Progenitor cell of endocrine pancreas (in vitro differentiated cells): ENCODE data around the gene IREB2. TPM values are rescaled to one million over a fixed set of nuclear protein-coding genes. Genes with fewer than 3 reads are reported as not detected.

Source experiments
- DNase-seq: peaks from one replicate; pipeline ENCODE4 v3.0.0; 2021; ENCODE audit warnings: low spot score; ENCODE audit not compliant: unreplicated experiment
- H3K27ac Mint-ChIP-seq: 2 replicates; pipeline ENCODE4 v1.8.0; 2021; ENCODE audit warnings: mild to moderate bottlenecking, moderate library complexity, mixed read lengths
- H3K27me3 Mint-ChIP-seq: 2 replicates; pipeline ENCODE4 v1.8.0; 2021; ENCODE audit warnings: mixed read lengths
- H3K36me3 Mint-ChIP-seq: 2 replicates; pipeline ENCODE4 v1.8.0; 2022; ENCODE audit warnings: mixed read lengths; ENCODE audit not compliant: insufficient read depth
- H3K4me1 Mint-ChIP-seq: 2 replicates; pipeline ENCODE4 v1.8.0; 2021; ENCODE audit warnings: low read depth, mixed read lengths
- H3K4me3 Mint-ChIP-seq: 2 replicates; pipeline ENCODE4 v1.8.0; 2021; ENCODE audit warnings: low read depth, mild to moderate bottlenecking, moderate library complexity, mixed read lengths
- H3K9me3 Mint-ChIP-seq: 2 replicates; pipeline ENCODE4 v1.8.0; 2021; ENCODE audit warnings: low read depth, mixed read lengths
- CTCF ChIP-seq: fragments of 200-600 bp; sonication (generic); IDR thresholded peaks from one replicate; pipeline ENCODE4 v1.5.0; 2021; ENCODE audit warnings: antibody characterized with exemption, mild to moderate bottlenecking; ENCODE audit not compliant: unreplicated experiment
- total RNA-seq: library from RNA; stranded (reverse); gene quantifications from 2 replicates; pipeline ENCODE4 v1.2.1, GENCODE V29; 2021

IREB2 gene
- total RNA-seq, 1 donor from 2014 or later, result 95.3 TPM

GRCh38 chr15:78524230-78524629 is 86.2 kb downstream of the IREB2 start:
- H3K4me1 Mint-ChIP-seq, result no peaks in the 10 kb centered on the region
- H3K27me3 Mint-ChIP-seq, result no peaks in the 10 kb centered on the region
- peaks cover 7% of the 10 kb centered on the region for H3K9me3 Mint-ChIP-seq
- H3K36me3 Mint-ChIP-seq, result peaks cover 5% of the 10 kb centered on the region
- TF ChIP-seq CTCF, result no peak
- DNase-seq, result no peak
- H3K27ac Mint-ChIP-seq, result no peak overlapping the region
- no peak overlapping the region for H3K4me3 Mint-ChIP-seq

GRCh38 chr15:78527325-78527724 is 89.3 kb downstream of the IREB2 start:
- H3K27ac Mint-ChIP-seq, result no peak overlapping the region
- peaks cover 5% of the 10 kb centered on the region for H3K36me3 Mint-ChIP-seq
- TF ChIP-seq CTCF, result no peak
- H3K9me3 Mint-ChIP-seq, result peaks cover 7% of the 10 kb centered on the region
- H3K4me3 Mint-ChIP-seq, result no peak overlapping the region
- H3K4me1 Mint-ChIP-seq, result no peaks in the 10 kb centered on the region
- H3K27me3 Mint-ChIP-seq, result no peaks in the 10 kb centered on the region
- DNase-seq, result no peak

- Mint-ChIP-seq H3K4me1 (peaks cover 6% of the 10 kb centered on the region), H3K27ac (no peak overlapping the region), H3K36me3 (no peaks in the 10 kb centered on the region), H3K4me3 (no peak overlapping the region), H3K27me3 (no peaks in the 10 kb centered on the region), H3K9me3 (no peaks in the 10 kb centered on the region)
- no peak for TF ChIP-seq CTCF
- DNase-seq, result no peak
These were observed 95.3 kb downstream of the IREB2 start for GRCh38 chr15:78533331-78533730.

GRCh38 chr15:78536134-78536533 is 98.1 kb downstream of the IREB2 start:
- Mint-ChIP-seq H3K27ac (no peak overlapping the region), H3K9me3 (no peaks in the 10 kb centered on the region), H3K27me3 (no peaks in the 10 kb centered on the region), H3K36me3 (no peaks in the 10 kb centered on the region), H3K4me3 (no peak overlapping the region), H3K4me1 (peaks cover 6% of the 10 kb centered on the region)
- DNase-seq, result no peak
- no peak for TF ChIP-seq CTCF

GRCh38 chr15:78537266-78537905 is 99.4 kb downstream of the IREB2 start:
- H3K4me3 Mint-ChIP-seq, result no peak overlapping the region
- no peaks in the 10 kb centered on the region for H3K9me3 Mint-ChIP-seq
- peaks cover 3% of the 10 kb centered on the region for H3K36me3 Mint-ChIP-seq
- TF ChIP-seq CTCF, result no peak
- DNase-seq, result no peak
- peaks cover 13% of the 10 kb centered on the region for H3K4me1 Mint-ChIP-seq
- no peak overlapping the region for H3K27ac Mint-ChIP-seq
- H3K27me3 Mint-ChIP-seq, result no peaks in the 10 kb centered on the region
